Measurements from ENCODE around the gene RNF167. TPM values are rescaled to one million over a fixed set of nuclear protein-coding genes. Genes with fewer than 3 reads are reported as not detected.

The RNF167 gene
- total and polyA plus RNA-seq, 2 of the 13 experiments (the other 11 are each of a cell fraction or from before 2014, with no cell fraction given) = 44.1 to 45.4 TPM

DNA sequence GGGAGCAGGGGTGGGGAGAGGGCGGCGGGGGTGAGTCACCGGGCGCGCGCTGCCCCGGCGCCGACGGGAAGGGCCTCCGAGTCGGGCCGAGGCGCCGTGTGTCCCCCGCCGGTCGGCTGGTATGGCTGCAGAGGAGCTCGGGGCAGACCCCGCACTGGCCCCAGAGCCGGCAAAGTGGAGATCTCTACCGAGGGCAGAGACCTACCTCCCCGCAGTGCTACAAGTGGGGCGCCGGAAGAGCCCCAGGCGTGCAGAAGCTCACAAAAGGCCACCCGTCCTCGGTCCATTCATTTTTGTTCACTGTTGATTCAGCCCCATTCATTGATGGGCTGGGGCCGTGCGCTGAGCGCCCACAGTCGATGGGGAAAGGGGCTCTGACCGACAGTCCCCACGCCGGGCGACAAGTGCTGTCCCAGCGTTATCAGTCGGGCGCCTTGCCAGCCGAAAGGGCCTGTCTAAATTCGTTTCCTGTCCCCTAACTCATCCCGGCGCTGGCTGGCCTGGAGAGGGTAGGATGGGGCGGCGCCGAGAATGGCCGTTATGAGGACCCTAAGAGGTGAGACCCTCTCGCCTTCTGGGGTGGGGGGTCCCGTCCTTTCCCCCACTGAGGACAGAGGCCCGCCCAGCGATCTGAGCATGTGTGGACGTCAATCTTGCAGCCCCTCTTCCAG, 10.1 kb downstream of the RNF167 start (continued):
- TF ChIP-seq FOSL2 (CRISPR knock-in tag; IDR thresholded peaks at IDR 0.05) (peak; percentile 69), ZFP41 (CRISPR knock-in tag; IDR thresholded peaks at IDR 0.05; ENCODE audit: borderline replicate concordance) (no peak), NFKBIZ (CRISPR knock-in tag; IDR thresholded peaks at IDR 0.05) (no peak), SOX6 (IDR thresholded peaks at IDR 0.05) (no peak), SOX6 (CRISPR knock-in tag; IDR thresholded peaks at IDR 0.05) (peak; percentile 54), PLRG1 (conservative IDR thresholded peaks at IDR 0.05) (no peak), ZC3H4 (CRISPR knock-in tag; IDR thresholded peaks at IDR 0.05; ENCODE audit: borderline replicate concordance) (no peak), ZNF672 (CRISPR knock-in tag; IDR thresholded peaks at IDR 0.05) (no peak), ZSCAN12 (CRISPR knock-in tag; IDR thresholded peaks at IDR 0.05) (no peak), ZNF24 (IDR thresholded peaks at IDR 0.05) (no peak), ZBTB1 (CRISPR knock-in tag; IDR thresholded peaks at IDR 0.05; ENCODE audit: borderline replicate concordance) (no peak), BORCS8-MEF2B (CRISPR knock-in tag; IDR thresholded peaks at IDR 0.05) (no peak), PITX1 (CRISPR knock-in tag; IDR thresholded peaks at IDR 0.05) (no peak), HNRNPK (IDR thresholded peaks at IDR 0.05; ENCODE audit: low read depth, low read length, poor library complexity, severe bottlenecking) (peak; percentile 7), HCFC1 (IDR thresholded peaks at IDR 0.05; ENCODE audit: low read depth, low read length) (no peak), YY1 (IDR thresholded peaks at IDR 0.05; ENCODE audit: insufficient read depth, insufficient replicate concordance, low read depth, low read length) (peak; percentile 4), ZNF850 (CRISPR knock-in tag; conservative IDR thresholded peaks at IDR 0.05) (no peak), KLF6 (CRISPR knock-in tag; IDR thresholded peaks at IDR 0.05) (no peak), NFKB2 (CRISPR knock-in tag; IDR thresholded peaks at IDR 0.05; ENCODE audit: borderline replicate concordance) (no peak), PAF1 (CRISPR knock-in tag; IDR thresholded peaks at IDR 0.05) (no peak), ZFP1 (CRISPR knock-in tag; IDR thresholded peaks at IDR 0.05) (no peak), ZNF543 (CRISPR knock-in tag; IDR thresholded peaks at IDR 0.05) (no peak), CHCHD3 (CRISPR knock-in tag; IDR thresholded peaks at IDR 0.05) (no peak), ZNF891 (CRISPR knock-in tag; IDR thresholded peaks at IDR 0.05) (no peak), CHD2 (IDR thresholded peaks at IDR 0.05; ENCODE audit: low read depth, low read length) (no peak)
- TF ChIP-seq, protein P1, sequence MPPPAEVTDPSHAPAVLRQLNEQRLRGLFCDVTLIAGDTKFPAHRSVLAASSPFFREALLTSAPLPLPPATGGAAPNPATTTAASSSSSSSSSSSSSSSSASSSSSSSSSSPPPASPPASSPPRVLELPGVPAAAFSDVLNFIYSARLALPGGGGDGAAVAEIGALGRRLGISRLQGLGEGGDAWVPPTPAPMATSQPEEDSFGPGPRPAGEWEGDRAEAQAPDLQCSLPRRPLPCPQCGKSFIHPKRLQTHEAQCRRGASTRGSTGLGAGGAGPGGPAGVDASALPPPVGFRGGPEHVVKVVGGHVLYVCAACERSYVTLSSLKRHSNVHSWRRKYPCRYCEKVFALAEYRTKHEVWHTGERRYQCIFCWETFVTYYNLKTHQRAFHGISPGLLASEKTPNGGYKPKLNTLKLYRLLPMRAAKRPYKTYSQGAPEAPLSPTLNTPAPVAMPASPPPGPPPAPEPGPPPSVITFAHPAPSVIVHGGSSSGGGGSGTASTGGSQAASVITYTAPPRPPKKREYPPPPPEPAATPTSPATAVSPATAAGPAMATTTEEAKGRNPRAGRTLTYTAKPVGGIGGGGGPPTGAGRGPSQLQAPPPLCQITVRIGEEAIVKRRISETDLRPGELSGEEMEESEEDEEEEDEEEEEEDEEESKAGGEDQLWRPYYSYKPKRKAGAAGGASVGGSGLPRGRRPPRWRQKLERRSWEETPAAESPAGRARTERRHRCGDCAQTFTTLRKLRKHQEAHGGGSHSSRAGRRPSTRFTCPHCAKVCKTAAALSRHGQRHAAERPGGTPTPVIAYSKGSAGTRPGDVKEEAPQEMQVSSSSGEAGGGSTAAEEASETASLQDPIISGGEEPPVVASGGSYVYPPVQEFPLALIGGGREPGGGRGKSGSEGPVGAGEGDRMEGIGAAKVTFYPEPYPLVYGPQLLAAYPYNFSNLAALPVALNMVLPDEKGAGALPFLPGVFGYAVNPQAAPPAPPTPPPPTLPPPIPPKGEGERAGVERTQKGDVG (CRISPR knock-in tag; IDR thresholded peaks at IDR 0.05; ENCODE audit: borderline replicate concordance) = no peak
- TF ChIP-seq, protein P2, sequence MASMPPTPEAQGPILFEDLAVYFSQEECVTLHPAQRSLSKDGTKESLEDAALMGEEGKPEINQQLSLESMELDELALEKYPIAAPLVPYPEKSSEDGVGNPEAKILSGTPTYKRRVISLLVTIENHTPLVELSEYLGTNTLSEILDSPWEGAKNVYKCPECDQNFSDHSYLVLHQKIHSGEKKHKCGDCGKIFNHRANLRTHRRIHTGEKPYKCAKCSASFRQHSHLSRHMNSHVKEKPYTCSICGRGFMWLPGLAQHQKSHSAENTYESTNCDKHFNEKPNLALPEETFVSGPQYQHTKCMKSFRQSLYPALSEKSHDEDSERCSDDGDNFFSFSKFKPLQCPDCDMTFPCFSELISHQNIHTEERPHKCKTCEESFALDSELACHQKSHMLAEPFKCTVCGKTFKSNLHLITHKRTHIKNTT (CRISPR knock-in tag; IDR thresholded peaks at IDR 0.05) = no peak
- TF ChIP-seq, protein P3, sequence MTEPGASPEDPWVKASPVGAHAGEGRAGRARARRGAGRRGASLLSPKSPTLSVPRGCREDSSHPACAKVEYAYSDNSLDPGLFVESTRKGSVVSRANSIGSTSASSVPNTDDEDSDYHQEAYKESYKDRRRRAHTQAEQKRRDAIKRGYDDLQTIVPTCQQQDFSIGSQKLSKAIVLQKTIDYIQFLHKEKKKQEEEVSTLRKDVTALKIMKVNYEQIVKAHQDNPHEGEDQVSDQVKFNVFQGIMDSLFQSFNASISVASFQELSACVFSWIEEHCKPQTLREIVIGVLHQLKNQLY (CRISPR knock-in tag; IDR thresholded peaks at IDR 0.05) = 0 out of 2 replicates have a peak, but pooled peaks have one; percentile 1
- TF ChIP-seq, protein P4, sequence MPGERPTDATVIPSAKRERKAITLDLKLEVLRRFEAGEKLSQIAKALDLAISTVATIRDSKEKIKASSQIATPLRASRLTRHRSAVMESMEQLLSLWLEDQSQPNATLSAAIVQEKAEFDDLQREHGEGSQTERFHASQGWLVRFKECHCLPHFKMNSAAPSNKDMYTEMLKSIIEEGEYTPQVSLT (CRISPR knock-in tag; IDR thresholded peaks at IDR 0.05; ENCODE audit: borderline replicate concordance, low read depth) = no peak

Measured in HepG2 (cell line).